HepG2 (cell line): Measurements from ENCODE around the gene ZBTB2. TPM values are rescaled to one million over a fixed set of nuclear protein-coding genes. Genes with fewer than 3 reads are reported as not detected.
A peak's percentile ranks its signal among the peaks of the same experiment; 100 is the strongest.

Source experiments
- ATAC-seq: fragments of 200-7000 bp; cut with Tn5 transposase; 3 replicates; pipeline ENCODE4 v1.9.1; 2020; ENCODE audit warnings: mild to moderate bottlenecking, moderate library complexity
- Bru-seq: library from RNA; stranded (reverse); fragments of 400-500 nt; gene quantifications from one replicate; lab custom pipeline; 2021; lab: Mats Ljungman, UMichigan
- BruChase-seq, 2 experiments: library from RNA; stranded (reverse); fragments of 400-500 nt; gene quantifications; one replicate each; lab custom pipeline; 2021; lab: Mats Ljungman, UMichigan
- BruUV-seq: library from RNA; stranded (reverse); fragments of 400-500 nt; replicated peaks from 2 replicates; lab custom pipeline; 2021; lab: Mats Ljungman, UMichigan
- CTCF ChIA-PET: fragments of 300-600 bp; formaldehyde crosslinking; extraction: SDS; loops from one replicate; lab custom pipeline; 2021; ENCODE audit warnings: low total read pairs, inconsistent platforms, low intra/inter-chr PET ratio; lab: Yijun Ruan, JAX
- POLR2A ChIA-PET: fragments of 350-600 bp; sonication (Branson Sonifier 250); formaldehyde crosslinking; loops from one replicate; lab custom pipeline; 2020; ENCODE audit warnings: antibody characterized with exemption, inconsistent platforms; lab: Yijun Ruan, JAX
- DNase-seq: peaks from one replicate; pipeline ENCODE4 v3.0.0-alpha.2; 2015; ENCODE audit warnings: low spot score
- FAIRE-seq: peaks from 3 replicates; lab custom pipeline; 2011; peaks lifted over from hg19 to GRCh38; lab: Jason Lieb, UNC
- H2AFZ ChIP-seq: one replicate; pipeline ENCODE4 v1.6.1; 2011; ENCODE audit warnings: low read length, inconsistent platforms
- H3K27ac ChIP-seq: fragments of 300-600 bp; 3 replicates; pipeline ENCODE4 v1.8.0; 2011; ENCODE audit warnings: mixed run types, mild to moderate bottlenecking, mixed read lengths, low read length, inconsistent platforms; ENCODE audit not compliant: insufficient read depth; ENCODE audit errors: extremely low read length
- H3K27me3 ChIP-seq, 2 experiments: fragments of 200-600 bp in 1 of 2; 2 replicates in 1 of 2; 3 replicates in 1 of 2; pipeline versions ENCODE4 v1.6.0 to v1.8.0; 2011; ENCODE audit warnings: low read length in 2 of 2, mild to moderate bottlenecking in 2 of 2, moderate library complexity in 2 of 2, inconsistent platforms in 1 of 2; ENCODE audit not compliant: insufficient read depth in 2 of 2, control insufficient read depth in 1 of 2
- H3K36me3 ChIP-seq, 2 experiments: fragments of 200-600 bp in 1 of 2; replicated peaks in 1 of 2; 2 replicates in 1 of 2; 3 replicates in 1 of 2; pipeline versions ENCODE4 v1.5.1 to v1.8.0; 2011; ENCODE audit warnings: low read length in 2 of 2, inconsistent platforms in 1 of 2; ENCODE audit not compliant: insufficient read depth in 2 of 2, control insufficient read depth in 1 of 2
- H3K4me1 ChIP-seq: 2 replicates; pipeline ENCODE4 v1.5.1; 2012; ENCODE audit warnings: low read length, inconsistent platforms; ENCODE audit not compliant: insufficient read depth
- H3K4me2 ChIP-seq: 2 replicates; pipeline ENCODE4 v1.6.0; 2011; ENCODE audit warnings: low read depth, low read length, inconsistent platforms
- H3K4me3 ChIP-seq, 3 experiments: fragments of 200-600 bp in 1 of 3; sonication (generic), shearing (Covaris generic) in 1 of 3; replicated peaks in 1 of 3; 2 replicates each; pipeline ENCODE4 v1.5.1; 2011 to 2016; ENCODE audit warnings: low read length in 3 of 3, inconsistent platforms in 2 of 3, low read depth in 2 of 3, mild to moderate bottlenecking in 2 of 3, control low read depth in 1 of 3, mixed read lengths in 1 of 3; ENCODE audit not compliant: insufficient read depth in 1 of 3
- H3K79me2 ChIP-seq: one replicate; pipeline ENCODE4 v1.6.1; 2011; ENCODE audit warnings: low read length, inconsistent platforms; ENCODE audit not compliant: insufficient read depth
- H3K9ac ChIP-seq: 2 replicates; pipeline ENCODE4 v1.6.0; 2011; ENCODE audit warnings: mild to moderate bottlenecking, low read depth, low read length, inconsistent platforms; ENCODE audit not compliant: insufficient read depth
- H3K9me3 ChIP-seq: 2 replicates; pipeline ENCODE4 v1.5.1; 2012; ENCODE audit warnings: mild to moderate bottlenecking, low read length
- H4K20me1 ChIP-seq: 2 replicates; pipeline ENCODE4 v1.6.0; 2011; ENCODE audit warnings: inconsistent platforms, mild to moderate bottlenecking, low read length, moderate library complexity; ENCODE audit not compliant: insufficient read depth
- EEA1 ChIP-seq: sonication (generic); formaldehyde crosslinking; IDR thresholded peaks from 2 replicates; pipeline ENCODE4 v1.5.1; 2020; ENCODE audit warnings: mild to moderate bottlenecking, missing genetic modification reagents, borderline replicate concordance
- ESRRA ChIP-seq: sonication (generic); formaldehyde crosslinking; IDR thresholded peaks from 2 replicates; pipeline ENCODE4 v1.5.1; 2020; ENCODE audit warnings: mild to moderate bottlenecking, low read depth, missing genetic modification reagents
- HDAC2 ChIP-seq: sonication (generic); formaldehyde crosslinking; IDR thresholded peaks from 2 replicates; pipeline ENCODE4 v1.4.0; 2020; ENCODE audit warnings: missing genetic modification reagents
- ZBTB49 ChIP-seq: sonication (generic); formaldehyde crosslinking; IDR thresholded peaks from 2 replicates; pipeline ENCODE4 v1.4.0; 2020; ENCODE audit warnings: missing genetic modification reagents, borderline replicate concordance
- ZFP36L2 ChIP-seq: sonication (generic); formaldehyde crosslinking; IDR thresholded peaks from 2 replicates; pipeline ENCODE4 v1.4.0; 2020; ENCODE audit warnings: missing genetic modification reagents
- ZNF704 ChIP-seq: sonication (generic); formaldehyde crosslinking; IDR thresholded peaks from 2 replicates; pipeline ENCODE4 v1.8.1; 2023; ENCODE audit warnings: mild to moderate bottlenecking, inconsistent platforms, moderate library complexity, missing genetic modification reagents, borderline replicate concordance
- WGBS: methylation state at CpG from one replicate; pipeline ENCODE4 v1.1.6; 2017; ENCODE audit warnings: low lambda C conversion rate; 5-methylcytosine and 5-hydroxymethylcytosine counted together
- in situ Hi-C: cut with HindIII; loops from 2 replicates; pipeline ENCODE4 v1.10.0; 2017; ENCODE audit warnings: low pct_unique_long_range_greater_than_20kb; ENCODE audit not compliant: extremely low pct_ligation_motif_present
- intact Hi-C: fragments of 100-400 bp; cut with micrococcal nuclease; formaldehyde crosslinking; loops from one replicate; pipeline ENCODE4 v1.10.0; 2022; ENCODE audit not compliant: unreplicated experiment
- long read RNA-seq, 2 experiments: library from RNA in 1 of 2; library from polyadenylated mRNA in 1 of 2; stranded (forward) in 1 of 2; unstranded in 1 of 2; transcript quantifications; one replicate each; pipeline ENCODE4 v2.0.0, GENCODE V29; 2019 to 2022
- polyA minus RNA-seq, 3 experiments: library from RNA; depleted of rRNA, polyadenylated mRNA; stranded (reverse); fragments of >200 nt; gene quantifications; 2 replicates each; pipeline ENCODE4 v1.2.3, GENCODE V29; 2011; ENCODE audit warnings: low replicate concordance in 1 of 3
- polyA plus RNA-seq, 8 experiments: library from polyadenylated mRNA; depleted of rRNA in 3 of 8; stranded (reverse) in 7 of 8; unstranded in 1 of 8; fragments of >200 nt; fragmentation: Illumina TruSeq in 4 of 8; extraction: Trizol in 4 of 8; gene quantifications; 2 replicates each; pipeline versions ENCODE4 v1.2.1 to v1.2.3, GENCODE V29; 2011 to 2016; ENCODE audit warnings: low read depth in 4 of 8, missing spikeins in 1 of 8, mixed read lengths in 1 of 8; ENCODE audit not compliant: insufficient read depth in 1 of 8
- total RNA-seq, 5 experiments: library from RNA; depleted of rRNA; stranded (reverse); fragments of >200 nt; fragmentation: Illumina TruSeq; extraction: Trizol; gene quantifications; 2 replicates each; pipeline ENCODE4 v1.2.3, GENCODE V29; 2016; ENCODE audit warnings: low read depth in 1 of 5
- TF ChIP-seq, protein P1 (sequence below): sonication (generic); formaldehyde crosslinking; IDR thresholded peaks from 2 replicates; pipeline ENCODE4 v1.4.0; 2020; ENCODE audit warnings: mild to moderate bottlenecking, missing genetic modification reagents

Gene ZBTB2
- 22.8 and 31.7 TPM in 2 replicates for total RNA-seq (2016; rRNA removed; fragmentation: Illumina TruSeq; extraction: Trizol)
- total RNA-seq (2016; cell fraction: cytosol; rRNA removed; fragmentation: Illumina TruSeq; extraction: Trizol; ENCODE audit: low read depth) = 5.4 and 6.1 TPM in 2 replicates
- total RNA-seq (2016; cell fraction: insoluble cytoplasmic fraction; rRNA removed; fragmentation: Illumina TruSeq; extraction: Trizol) = 21.6 and 29.6 TPM in 2 replicates
- 27.6 and 30.8 TPM in 2 replicates for total RNA-seq (2016; cell fraction: membrane; rRNA removed; fragmentation: Illumina TruSeq; extraction: Trizol)
- total RNA-seq (2016; cell fraction: nucleus; rRNA removed; fragmentation: Illumina TruSeq; extraction: Trizol) = 14.1 and 16.0 TPM in 2 replicates
- polyA plus RNA-seq (2011; rRNA removed) = 14.6 and 15.4 TPM in 2 replicates
- 11.6 and 14.4 TPM in 2 replicates for polyA plus RNA-seq (2011; cell fraction: cytosol; rRNA removed)
- 6.0 TPM in 2 replicates for polyA plus RNA-seq (2011; cell fraction: nucleus; rRNA removed)
- 11.5 and 17.2 TPM in 2 replicates for polyA plus RNA-seq (2012)
- 7.3 and 8.3 TPM in 2 replicates for polyA plus RNA-seq (2016; cell fraction: cytosol; fragmentation: Illumina TruSeq; extraction: Trizol; ENCODE audit: low read depth)
- 41.7 and 43.1 TPM in 2 replicates for polyA plus RNA-seq (2016; cell fraction: insoluble cytoplasmic fraction; fragmentation: Illumina TruSeq; extraction: Trizol; ENCODE audit: low read depth)
- polyA plus RNA-seq (2016; cell fraction: membrane; fragmentation: Illumina TruSeq; extraction: Trizol; ENCODE audit: low read depth) = 28.7 and 33.3 TPM in 2 replicates
- polyA plus RNA-seq (2016; cell fraction: nucleus; fragmentation: Illumina TruSeq; extraction: Trizol; ENCODE audit: insufficient read depth, low read depth) = 22.9 and 24.0 TPM in 2 replicates
- polyA minus RNA-seq (2011; rRNA and poly(A)+ RNA removed; ENCODE audit: low replicate concordance) = 23.7 and 29.2 TPM in 2 replicates
- polyA minus RNA-seq (2011; cell fraction: cytosol; rRNA and poly(A)+ RNA removed) = 9.8 and 10.0 TPM in 2 replicates
- 6.3 and 6.7 TPM in 2 replicates for polyA minus RNA-seq (2011; cell fraction: nucleus; rRNA and poly(A)+ RNA removed)
- Bru-seq, nascent RNA = percentile 87 among the genes with signal in this experiment
- percentile 83 among the genes with signal in this experiment for BruChase-seq, experiment 1, labeled RNA remaining after a 6-hour chase
- percentile 88 among the genes with signal in this experiment for BruChase-seq, experiment 2, labeled RNA remaining after a 2-hour chase
- long read RNA-seq, experiment 1, transcript ZBTB2-201 (3 exons, 3,090 nt) = major isoform, 7 of 10 reads
- long read RNA-seq, experiment 1, partial matches to known transcripts = 0 of 10 reads
- long read RNA-seq, experiment 1, other reads (novel, unspliced or antisense) = 3 of 10 reads
- long read RNA-seq, experiment 2, transcript ZBTB2-201 (3 exons, 3,090 nt) = major isoform, 17 of 53 reads
- long read RNA-seq, experiment 2, partial matches to known transcripts = 1 of 53 reads
- long read RNA-seq, experiment 2, other reads (novel, unspliced or antisense) = 35 of 53 reads

GRCh38 chr6:151391471-151392413 is at the start of gene ZBTB2:
Gene ZBTB2, minus strand, starts transcription at chr6:151391559. Its CDS starts 17,922 bp downstream, at chr6:151373637.
- Histone ChIP-seq H3K9me3 (no peaks in the 10 kb centered on the region), H3K27me3 (no peaks in the 10 kb centered on the region; a peak in 1 of 5 replicates), H3K4me3 (peak within 1 kb of the TSS; percentile 91 to 98 (median 94)), H3K9ac (peak within 1 kb of the TSS; percentile 98), H2AFZ (no peak within 1 kb of the TSS), H3K79me2 (peaks cover 76% of the 10 kb centered on the region), H3K4me1 (peaks cover 59% of the 10 kb centered on the region), H3K27ac (peak within 1 kb of the TSS; percentile 99), H3K36me3 (no peaks in the 10 kb centered on the region; a peak in 1 of 5 replicates), H3K4me2 (peak within 1 kb of the TSS; percentile 78), H4K20me1 (peaks cover 28% of the 10 kb centered on the region)
- no peak for FAIRE-seq
- ATAC-seq = peak; percentile 55
- ChIA-PET CTCF (no interaction called here), POLR2A (interaction anchor here (1.6 to 2.5 kb wide), 2 partner anchors 60 to 101 kb away, joined by 3 to 22 read pairs; partner anchors contain the start of gene RMND1)
- under 1% methylated on average over 20 of the region's 57 CpGs for WGBS
- peak; percentile 83 for DNase-seq
- BruUV-seq = no TSS peak
- intact Hi-C loops (loop anchor here (2.0 to 10.0 kb wide), 3 partner anchors 15 to 1593 kb away; partner anchors contain the start of genes FBXO5 and RMND1), in situ Hi-C loops (no loop called here)
- TF ChIP-seq ZFP36L2 (CRISPR knock-in tag) (no peak), ESRRA (0 out of 2 replicates have a peak, but pooled peaks have one; percentile 24), HDAC2 (CRISPR knock-in tag) (0 out of 2 replicates have a peak, but pooled peaks have one; percentile 31), ZBTB49 (CRISPR knock-in tag) (no peak), EEA1 (CRISPR knock-in tag) (no peak), ZNF704 (CRISPR knock-in tag) (0 out of 2 replicates have a peak, but pooled peaks have one; percentile 2)
- TF ChIP-seq, protein P1, sequence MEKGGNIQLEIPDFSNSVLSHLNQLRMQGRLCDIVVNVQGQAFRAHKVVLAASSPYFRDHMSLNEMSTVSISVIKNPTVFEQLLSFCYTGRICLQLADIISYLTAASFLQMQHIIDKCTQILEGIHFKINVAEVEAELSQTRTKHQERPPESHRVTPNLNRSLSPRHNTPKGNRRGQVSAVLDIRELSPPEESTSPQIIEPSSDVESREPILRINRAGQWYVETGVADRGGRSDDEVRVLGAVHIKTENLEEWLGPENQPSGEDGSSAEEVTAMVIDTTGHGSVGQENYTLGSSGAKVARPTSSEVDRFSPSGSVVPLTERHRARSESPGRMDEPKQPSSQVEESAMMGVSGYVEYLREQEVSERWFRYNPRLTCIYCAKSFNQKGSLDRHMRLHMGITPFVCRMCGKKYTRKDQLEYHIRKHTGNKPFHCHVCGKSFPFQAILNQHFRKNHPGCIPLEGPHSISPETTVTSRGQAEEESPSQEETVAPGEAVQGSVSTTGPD (CRISPR knock-in tag) = no peak
